Stimulated activated CD4-positive, alpha-beta T cell treated with anti-CD3 and anti-CD28 coated beads, Interleukin-15, amount 100 ng/mL, for 24 hours (primary cell): ENCODE measurements around the gene ANKRD55.
"Not testable (repeated sequence)": the region's sequence is repeated elsewhere in the genome, so short reads cannot be mapped to it uniquely, and the experiment has no call there.

Source experiments
- DNase-seq: peaks from one replicate; pipeline ENCODE4 v3.0.0-alpha.2; 2020

The ANKRD55 gene

DNA sequence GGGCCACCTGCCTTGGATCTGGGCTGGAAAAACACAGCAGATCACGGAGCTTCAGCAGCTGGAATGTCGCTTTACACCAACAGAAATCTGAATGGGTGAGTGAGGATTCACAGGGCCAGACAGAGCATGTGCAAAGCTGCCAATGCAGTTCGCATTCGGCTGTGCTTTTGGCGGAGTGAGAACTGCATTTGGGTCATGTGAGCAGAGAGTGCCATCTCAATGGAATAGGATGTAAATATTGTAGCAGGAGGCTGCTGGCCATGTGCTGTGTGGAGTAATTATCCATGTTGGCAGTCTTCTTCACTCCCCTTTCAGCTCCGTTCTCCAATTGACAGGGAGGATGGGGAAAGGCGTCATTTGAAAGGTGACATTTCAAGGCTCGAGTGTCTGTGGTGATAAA is at the start of gene ANKRD55:
TSS of gene ANKRD55 (minus strand) at position 101 of the 400 bp plus-strand sequence. CDS start 417 bp downstream, outside the sequence.
- no peak for DNase-seq

DNA sequence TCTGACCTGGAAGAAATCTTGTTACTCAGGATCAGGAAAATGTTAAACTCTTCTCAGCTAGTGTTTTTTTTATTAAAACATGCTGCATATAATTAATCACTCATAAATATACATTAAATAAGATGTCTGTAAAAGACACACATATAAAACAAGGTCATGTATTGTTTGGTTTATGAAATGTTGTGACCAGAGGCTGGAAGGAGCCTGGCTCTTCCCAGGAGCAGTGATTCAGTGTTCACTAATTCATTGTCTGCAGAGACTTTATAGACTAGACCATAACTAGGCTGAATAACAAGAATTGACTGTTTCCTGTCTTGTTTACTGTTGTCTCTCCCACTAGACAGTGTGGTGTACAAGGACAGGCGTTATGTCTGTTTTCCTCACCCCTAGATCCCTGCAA is 49.1 kb upstream of the ANKRD55 start:
- DNase-seq = no peak

- no peak for DNase-seq
Observed at GRCh38 chr5:56281489-56282165, 48.5 kb upstream of the ANKRD55 start.

- DNase-seq = no peak
Observed at GRCh38 chr5:56279979-56280378, 46.8 kb upstream of the ANKRD55 start.

DNA sequence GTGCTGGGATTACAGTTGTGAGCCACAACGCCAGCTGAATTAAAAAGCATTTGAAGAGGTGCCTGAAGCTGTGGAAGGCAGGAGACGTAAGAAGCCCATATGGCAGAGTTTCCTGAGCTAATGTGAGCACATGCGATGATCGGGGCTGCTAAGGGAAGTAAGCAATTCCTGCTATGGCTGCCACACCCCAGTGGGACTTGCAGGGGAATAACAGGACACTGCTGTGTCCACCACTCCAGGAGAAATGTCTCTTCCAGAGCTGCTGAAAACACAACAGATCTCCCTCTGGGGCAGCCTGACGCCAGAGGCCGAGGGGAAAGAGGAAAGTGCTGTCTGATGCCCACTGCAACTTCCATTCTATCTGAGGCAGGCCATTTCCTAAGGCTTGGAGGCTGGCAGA is 46.2 kb upstream of the ANKRD55 start:
- no peak for DNase-seq

DNA sequence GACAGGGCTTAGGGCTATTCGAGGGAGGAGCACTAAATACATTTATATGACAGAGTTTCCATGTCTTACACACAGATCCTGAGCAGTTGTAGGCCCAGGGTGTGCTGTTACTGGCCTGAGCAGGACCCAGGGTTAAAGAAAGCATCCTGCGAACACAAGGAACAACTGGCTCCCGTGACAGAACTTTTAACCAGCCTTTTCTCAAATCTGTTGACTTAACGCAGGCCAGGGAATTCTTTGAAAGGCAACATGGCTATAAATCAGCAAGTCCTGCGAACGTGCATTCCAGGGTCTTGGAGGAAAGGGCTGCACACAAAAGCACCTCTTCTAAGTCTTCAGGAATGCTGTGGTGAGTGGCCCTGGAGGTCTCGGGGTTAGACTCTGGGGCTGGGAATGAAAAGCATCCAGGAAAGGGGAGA is 45.2 kb upstream of the ANKRD55 start:
- DNase-seq = no peak

DNA sequence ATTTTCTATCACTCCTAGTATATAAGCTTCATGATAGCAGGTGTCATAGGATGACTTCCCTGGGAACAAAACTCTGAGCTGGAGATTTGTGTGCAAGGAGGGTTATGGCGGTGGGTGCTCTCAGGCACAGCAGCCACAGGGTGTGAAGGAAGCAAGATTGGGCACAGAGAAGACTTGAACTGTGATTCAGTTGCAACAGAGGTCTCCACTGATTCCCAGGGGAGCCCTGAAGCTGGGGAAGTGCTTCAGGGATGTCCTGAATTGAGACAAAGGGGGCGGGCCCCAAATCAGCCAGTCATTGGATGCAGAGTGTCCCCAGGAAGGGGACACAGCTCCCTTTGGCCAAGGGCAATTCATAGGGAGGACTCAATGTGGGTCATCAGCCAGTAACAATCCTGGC is 44.4 kb upstream of the ANKRD55 start:
- no peak for DNase-seq

GRCh38 chr5:56273376-56273955 is 40.3 kb upstream of the ANKRD55 start:
- no peak for DNase-seq

GRCh38 chr5:56272765-56273164 is 39.6 kb upstream of the ANKRD55 start:
- no peak for DNase-seq

DNA sequence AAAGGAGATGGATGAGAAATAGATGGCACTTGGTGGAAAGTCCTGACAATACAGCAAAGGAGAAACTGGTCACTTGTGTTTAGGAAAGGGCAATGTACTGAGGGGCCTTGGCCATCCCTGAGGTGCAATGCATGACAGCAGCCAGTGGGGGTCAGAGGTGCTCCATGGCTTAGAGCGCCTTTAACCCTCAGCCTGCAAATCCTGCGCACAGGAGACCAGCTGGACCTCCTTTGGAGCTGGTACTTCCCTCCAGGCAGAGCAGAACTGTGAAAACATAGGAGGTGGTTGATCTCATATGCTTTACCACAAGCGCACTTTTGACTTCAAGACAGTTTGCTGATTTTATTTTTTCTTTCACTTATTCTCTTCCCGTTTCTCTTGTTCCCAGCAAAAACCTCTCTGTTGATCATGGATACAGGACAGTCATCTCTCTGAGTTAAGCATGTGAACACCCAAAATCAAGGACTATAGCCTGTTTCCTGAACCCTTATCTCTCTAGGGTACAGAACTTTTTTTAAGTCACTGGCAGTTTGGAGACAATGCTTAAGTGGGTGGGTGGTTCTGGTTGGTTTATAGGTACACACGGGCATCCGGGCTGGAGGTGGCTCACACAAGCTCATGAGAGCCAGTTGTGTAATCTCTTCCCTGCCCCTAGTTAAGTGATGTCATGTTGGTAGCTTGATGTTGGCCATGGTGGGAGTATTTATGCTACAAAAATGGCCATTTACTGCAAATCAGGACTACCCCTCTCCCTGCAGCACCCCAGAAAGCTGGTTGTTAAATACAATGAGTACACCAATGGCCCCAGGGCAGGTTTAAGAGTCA is 37.6 kb upstream of the ANKRD55 start:
- peak; percentile 87 for DNase-seq

- DNase-seq = no peak
Observed at GRCh38 chr5:56270058-56270457, 36.9 kb upstream of the ANKRD55 start.

DNA sequence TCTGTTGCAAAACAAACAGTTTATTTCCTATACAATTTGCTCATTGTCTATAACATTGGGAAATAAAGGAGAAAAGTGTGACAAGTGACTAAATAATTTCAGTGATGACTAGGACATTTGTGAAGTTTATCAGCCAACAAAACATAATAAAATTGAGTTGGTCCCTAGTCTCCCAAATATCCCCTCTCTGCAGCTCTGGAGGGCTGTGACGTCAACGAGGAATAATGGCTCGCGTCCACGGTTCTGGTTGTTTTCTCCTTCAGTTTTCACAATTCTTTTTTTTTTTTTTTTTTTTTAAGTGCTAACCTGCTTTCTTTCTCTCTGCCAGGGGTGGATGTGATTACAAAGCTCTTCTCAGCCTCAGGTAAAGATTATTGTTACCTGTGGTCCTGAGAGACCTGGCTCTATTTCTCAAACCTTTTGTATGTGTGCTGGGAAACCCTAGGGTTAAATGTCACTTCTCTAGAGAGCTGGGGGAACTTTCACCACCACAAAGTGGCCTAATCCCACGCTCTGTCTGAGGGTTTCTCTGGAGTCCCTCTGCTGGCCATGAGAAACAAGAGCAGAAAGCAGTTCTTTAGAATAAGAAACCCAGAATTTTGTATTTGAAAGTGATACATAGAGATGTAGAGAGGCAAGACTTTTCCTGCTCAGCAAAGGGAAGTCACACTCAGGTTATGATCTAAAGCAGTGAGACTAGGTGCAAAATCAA is 36.2 kb upstream of the ANKRD55 start:
- peak; percentile 25 for DNase-seq

GRCh38 chr5:56268707-56269106 is 35.6 kb upstream of the ANKRD55 start:
- DNase-seq = not testable (repeated sequence)

DNA sequence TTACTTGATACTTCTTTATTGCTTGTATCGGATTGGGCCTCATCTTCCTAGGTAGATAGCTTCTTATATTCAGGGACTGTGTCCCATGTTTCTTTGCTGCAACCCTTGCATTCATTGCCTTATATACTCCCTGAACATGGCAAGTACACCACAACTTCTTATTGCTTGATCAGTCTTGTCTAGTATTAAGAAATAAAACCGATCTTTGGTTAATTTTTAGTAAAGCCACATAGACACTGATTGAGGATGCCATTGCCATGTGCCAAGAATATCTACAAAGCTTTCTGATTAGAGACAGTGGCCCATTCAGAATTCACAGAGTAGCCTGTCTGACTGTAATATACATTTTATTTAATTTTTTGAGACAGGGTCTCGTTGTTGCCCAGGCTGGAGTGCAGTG is 34.7 kb upstream of the ANKRD55 start:
- no peak for DNase-seq

DNA sequence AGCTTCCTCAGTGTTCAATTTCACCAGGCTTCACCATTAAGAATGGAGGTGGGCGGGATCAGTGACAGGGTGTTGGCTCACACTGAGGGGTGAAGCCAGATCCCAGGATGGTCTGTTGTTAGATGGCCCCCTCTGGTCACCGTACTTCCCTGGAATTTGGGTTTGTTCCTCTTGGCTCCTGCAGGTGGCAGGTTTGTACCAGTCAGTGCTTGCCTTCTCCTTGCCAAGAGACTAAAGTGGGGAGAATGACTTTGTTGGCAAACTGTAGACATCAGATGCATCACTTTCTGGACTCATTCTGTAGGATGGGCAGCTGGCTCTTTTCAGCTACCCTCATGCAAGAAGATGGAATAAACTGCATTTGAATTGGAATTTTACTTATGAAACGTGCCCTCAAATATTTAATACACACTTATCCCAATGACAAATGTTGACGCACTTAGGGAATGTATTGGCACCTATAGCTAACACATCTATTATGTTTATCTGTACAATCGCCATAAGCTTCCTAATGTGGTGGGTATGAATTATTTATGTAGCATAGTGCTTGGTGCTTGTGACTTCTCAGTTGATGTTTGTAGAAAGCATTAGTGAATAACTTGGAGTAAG is 31.4 kb upstream of the ANKRD55 start:
- peak; percentile 31 for DNase-seq

DNA sequence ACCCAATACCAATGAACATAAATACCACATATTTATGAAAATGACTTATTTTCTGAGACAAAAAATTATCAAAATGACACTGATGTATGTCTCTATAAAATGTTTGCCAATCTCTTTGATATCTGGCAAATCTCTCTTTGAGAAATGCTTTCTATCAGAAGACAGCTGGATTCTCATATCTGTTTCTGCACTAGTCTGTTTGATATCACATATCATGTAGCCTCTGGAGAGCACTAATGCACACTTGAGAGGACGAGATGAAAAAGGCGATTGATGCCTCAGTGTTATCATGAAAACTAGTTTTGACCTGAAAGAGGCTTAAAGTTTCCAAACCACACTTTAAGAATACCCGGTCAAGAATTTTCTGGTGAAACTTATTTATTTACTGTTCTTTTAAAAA is 29.1 kb upstream of the ANKRD55 start:
- no peak for DNase-seq

DNA sequence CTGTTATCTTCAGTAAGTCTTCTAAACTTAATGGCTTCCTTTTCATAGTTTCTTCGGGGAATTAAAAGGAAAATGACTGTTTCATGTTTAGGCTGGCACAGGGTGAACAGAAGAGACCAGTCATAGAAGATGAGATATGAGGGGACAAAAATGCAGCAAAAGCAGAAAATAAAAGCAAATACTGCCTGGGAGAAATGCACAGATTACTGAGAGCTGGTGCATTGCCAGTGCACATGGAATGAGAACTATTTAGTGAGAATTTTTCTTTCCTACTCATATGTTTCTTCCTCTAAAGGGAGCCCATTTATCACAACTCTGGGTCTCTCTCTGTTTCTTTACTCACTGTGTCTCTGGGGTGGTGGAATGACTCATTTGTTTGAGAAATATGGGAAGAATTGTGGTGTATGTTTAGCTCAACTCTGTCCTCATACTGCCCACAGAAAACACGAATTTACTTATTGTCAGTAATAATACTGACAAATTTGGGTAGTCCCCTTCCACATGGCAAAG is 25.9 kb upstream of the ANKRD55 start:
- DNase-seq = no peak

DNA sequence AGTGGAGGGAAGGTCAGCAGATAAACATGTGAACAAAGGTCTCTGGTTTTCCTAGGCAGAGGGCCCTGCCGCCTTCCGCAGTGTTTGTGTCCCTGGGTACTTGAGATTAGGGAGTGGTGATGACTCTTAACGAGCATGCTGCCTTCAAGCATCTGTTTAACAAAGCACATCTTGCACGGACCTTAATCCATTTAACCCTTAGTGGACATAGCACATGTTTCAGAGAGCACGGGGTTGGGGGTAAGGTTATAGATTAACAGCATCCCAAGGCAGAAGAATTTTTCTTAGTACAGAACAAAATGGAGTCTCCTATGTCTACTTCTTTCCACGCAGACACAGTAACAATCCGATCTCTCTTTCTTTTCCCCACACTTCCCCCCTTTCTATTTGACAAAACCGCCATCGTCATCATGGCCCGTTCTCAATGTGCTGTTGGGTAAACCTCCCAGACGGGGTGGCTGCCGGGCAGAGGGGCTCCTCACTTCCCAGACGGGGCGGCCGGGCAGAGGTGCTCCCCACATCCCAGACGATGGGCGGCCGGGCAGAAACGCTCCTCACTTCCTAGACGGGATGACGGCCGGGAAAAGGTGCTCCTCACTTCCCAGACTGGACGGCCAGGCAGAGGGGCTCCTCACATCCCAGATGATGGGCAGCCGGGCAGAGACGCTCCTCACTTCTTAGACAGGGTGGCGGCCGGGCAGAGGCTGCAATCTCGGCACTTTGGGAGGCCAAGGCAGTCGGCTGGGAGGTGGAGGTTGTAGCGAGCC is 24.8 kb upstream of the ANKRD55 start:
- not testable (repeated sequence) for DNase-seq

DNA sequence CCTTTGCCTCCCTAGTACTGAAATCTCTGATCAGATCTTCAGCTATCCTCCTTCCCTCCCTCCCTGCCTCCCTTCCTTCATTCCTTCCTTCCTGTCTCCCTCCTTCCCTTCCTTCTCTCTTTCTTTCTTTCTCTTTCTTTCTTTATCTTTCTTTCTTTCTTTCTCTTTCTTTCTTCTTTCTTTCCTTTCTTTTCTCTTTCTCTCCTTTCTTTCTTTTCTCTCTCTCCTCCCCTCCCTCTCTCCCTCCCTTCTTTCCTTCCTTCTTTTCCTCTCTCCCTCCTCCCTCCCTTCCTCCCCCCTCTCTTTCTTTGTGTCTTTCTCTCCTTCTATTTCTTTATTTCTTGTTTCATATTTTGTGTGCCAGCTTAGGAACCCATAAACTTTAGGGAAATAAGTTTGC is 23.9 kb upstream of the ANKRD55 start:
- no peak for DNase-seq

DNA sequence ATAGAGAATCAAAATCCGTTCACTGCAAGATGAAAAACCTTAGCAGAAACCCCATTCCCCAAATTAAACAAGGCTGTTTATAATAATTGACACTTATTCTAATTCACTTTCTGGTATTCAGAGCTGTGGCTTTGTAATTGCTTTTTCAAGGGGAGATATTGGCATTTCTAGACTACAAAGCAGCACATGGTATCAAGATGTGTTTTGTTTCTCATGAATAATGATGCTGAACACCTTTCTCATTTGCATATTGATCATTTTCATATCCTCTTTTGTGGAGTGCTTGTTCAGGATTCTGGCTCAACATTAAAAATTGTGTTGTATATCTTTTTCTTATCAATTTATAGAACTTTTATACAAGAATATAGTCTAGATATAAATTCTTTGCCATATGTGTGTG is 22.4 kb upstream of the ANKRD55 start:
- no peak for DNase-seq

- DNase-seq = no peak
Observed at GRCh38 chr5:56253924-56254323, 20.8 kb upstream of the ANKRD55 start.

DNA sequence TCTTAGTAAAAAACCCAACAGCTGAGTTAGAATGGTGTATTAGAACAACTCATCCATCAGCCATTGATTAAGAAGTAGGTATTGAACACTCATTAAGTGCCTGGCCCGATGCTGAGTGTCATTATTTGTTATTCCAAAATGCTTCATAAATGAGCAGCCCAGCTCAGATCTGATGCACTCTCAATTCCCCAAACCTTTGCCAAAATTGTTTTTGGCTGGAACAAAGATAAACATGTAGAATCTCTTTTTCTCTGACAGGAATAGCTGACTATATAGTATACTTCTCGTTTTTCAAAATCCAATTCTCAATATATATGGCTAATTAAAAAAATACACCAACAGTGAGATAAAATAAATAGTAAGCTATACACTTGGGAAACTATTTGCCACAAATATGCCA is 20.0 kb upstream of the ANKRD55 start:
- DNase-seq = no peak
